Measurements from ENCODE around the gene SMIM35.

The SMIM35 gene

DNA sequence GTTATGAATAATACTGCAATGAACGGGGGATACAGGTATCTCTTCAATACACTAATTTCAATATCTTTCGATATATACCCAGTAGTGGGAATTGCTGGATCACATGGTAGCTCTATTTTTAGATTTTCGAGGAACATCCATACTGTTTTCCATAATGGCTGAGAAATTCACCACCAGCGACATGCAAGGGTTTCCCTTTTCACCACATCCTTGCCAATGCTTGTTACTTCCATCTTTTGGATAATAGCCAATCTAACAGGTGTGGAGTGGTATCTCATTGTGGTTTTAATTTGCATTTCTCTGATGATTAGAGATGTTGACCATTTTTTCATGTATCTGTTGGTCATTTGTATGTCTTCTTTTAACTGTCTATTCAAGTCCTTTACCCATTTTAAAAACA lies 94.6 kb downstream of the SMIM35 start:
- Histone ChIP-seq H3K27me3 (no peaks in the 10 kb centered on the region), H3K27ac (no peak overlapping the region), H3K4me1 (ENCODE audit: control insufficient read depth in 1 of 2, insufficient read depth in 1 of 2, low read depth in 1 of 2, low read length in 1 of 2) (peaks cover 17 to 18% of the 10 kb centered on the region in 2 experiments), H3K4me3 (ENCODE audit: low read depth in 1 of 2, low read length in 1 of 2) (no peak overlapping the region), H3K9me3 (no peaks in the 10 kb centered on the region), H3K36me3 (peaks cover 84% of the 10 kb centered on the region)
- TF ChIP-seq, protein P1, sequence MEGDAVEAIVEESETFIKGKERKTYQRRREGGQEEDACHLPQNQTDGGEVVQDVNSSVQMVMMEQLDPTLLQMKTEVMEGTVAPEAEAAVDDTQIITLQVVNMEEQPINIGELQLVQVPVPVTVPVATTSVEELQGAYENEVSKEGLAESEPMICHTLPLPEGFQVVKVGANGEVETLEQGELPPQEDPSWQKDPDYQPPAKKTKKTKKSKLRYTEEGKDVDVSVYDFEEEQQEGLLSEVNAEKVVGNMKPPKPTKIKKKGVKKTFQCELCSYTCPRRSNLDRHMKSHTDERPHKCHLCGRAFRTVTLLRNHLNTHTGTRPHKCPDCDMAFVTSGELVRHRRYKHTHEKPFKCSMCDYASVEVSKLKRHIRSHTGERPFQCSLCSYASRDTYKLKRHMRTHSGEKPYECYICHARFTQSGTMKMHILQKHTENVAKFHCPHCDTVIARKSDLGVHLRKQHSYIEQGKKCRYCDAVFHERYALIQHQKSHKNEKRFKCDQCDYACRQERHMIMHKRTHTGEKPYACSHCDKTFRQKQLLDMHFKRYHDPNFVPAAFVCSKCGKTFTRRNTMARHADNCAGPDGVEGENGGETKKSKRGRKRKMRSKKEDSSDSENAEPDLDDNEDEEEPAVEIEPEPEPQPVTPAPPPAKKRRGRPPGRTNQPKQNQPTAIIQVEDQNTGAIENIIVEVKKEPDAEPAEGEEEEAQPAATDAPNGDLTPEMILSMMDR (IDR thresholded peaks at IDR 0.05): no peak

DNA sequence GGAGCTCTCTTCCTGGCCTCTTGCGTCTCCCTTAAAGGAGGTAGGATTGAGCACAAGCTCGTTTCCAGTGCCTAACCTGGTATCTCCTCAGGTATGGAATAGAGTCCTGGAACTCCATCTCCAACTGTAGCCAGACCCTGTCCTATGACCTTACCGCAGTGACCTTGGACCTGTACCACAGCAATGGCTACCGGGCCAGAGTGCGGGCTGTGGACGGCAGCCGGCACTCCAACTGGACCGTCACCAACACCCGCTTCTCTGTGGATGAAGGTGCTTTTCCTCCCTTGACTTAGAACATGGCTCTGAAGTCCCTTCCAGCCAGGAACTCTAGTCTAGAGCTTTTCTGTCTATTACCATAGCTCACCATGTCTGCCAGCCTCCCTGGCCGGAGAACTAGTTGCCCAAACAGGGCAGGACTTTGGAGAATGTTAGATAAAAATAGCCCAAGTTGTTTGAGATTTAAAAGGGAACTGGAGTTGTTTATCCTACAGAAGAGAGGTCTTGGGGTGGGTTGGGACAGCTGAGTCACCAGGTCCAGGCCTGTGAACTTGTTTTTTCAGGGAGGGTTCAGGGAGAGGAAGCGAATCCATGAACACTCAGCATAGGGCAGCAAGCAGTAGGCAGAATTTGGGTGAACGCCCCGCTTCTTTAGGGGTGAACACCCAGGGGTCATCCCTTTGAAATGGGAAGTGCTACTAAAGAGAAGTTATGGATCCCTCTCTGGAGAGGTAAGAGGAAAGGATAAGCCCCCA lies 97.2 kb downstream of the SMIM35 start:
- Histone ChIP-seq H3K4me3 (ENCODE audit: low read depth in 1 of 2, low read length in 1 of 2) (no peak overlapping the region), H3K4me1 (ENCODE audit: control insufficient read depth in 1 of 2, insufficient read depth in 1 of 2, low read depth in 1 of 2, low read length in 1 of 2) (peaks cover 25 to 30% of the 10 kb centered on the region in 2 experiments), H3K27me3 (no peaks in the 10 kb centered on the region), H3K27ac (no peak overlapping the region), H3K36me3 (peaks cover 58% of the 10 kb centered on the region), H3K9me3 (no peaks in the 10 kb centered on the region)
- TF ChIP-seq, protein P1 (IDR thresholded peaks at IDR 0.05): no peak

DNA sequence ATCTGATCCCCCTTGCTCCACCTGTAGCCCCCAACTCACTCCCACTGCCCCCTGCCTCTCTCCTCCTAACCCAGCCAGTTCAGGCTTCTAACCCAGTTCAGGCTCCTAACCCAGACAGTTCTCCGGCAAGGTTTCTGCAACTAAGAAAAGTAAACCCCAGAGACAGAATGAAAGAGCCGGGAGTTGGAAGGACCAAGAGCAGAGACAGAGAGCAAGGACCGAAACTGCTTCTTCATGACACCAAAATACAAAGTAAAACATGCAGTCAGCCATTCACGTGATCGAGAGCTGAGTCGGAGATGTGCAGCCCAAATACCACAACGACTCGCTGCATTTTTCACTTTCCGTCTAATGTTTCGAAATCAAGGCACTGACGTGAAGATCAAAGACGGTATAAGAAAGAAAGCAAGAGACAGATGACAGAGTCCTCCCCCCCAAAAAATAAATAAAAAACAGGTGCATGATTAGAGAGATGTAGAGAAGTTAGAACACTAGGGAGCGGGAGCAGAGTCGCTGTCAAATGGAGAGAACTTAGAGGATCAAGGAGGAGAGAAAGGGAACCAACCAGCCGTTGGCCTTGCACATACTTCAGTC lies 99.7 kb downstream of the SMIM35 start:
- Histone ChIP-seq H3K27ac (peak overlapping the region; percentile 98), H3K4me3 (ENCODE audit: low read depth in 1 of 2, low read length in 1 of 2) (peak overlapping the region; percentile 82 to 97), H3K36me3 (peaks cover 38% of the 10 kb centered on the region), H3K4me1 (ENCODE audit: control insufficient read depth in 1 of 2, insufficient read depth in 1 of 2, low read depth in 1 of 2, low read length in 1 of 2) (peaks cover 18 to 26% of the 10 kb centered on the region in 2 experiments), H3K27me3 (no peaks in the 10 kb centered on the region), H3K9me3 (no peaks in the 10 kb centered on the region)
- TF ChIP-seq, protein P1 (IDR thresholded peaks at IDR 0.05): no peak

DNA sequence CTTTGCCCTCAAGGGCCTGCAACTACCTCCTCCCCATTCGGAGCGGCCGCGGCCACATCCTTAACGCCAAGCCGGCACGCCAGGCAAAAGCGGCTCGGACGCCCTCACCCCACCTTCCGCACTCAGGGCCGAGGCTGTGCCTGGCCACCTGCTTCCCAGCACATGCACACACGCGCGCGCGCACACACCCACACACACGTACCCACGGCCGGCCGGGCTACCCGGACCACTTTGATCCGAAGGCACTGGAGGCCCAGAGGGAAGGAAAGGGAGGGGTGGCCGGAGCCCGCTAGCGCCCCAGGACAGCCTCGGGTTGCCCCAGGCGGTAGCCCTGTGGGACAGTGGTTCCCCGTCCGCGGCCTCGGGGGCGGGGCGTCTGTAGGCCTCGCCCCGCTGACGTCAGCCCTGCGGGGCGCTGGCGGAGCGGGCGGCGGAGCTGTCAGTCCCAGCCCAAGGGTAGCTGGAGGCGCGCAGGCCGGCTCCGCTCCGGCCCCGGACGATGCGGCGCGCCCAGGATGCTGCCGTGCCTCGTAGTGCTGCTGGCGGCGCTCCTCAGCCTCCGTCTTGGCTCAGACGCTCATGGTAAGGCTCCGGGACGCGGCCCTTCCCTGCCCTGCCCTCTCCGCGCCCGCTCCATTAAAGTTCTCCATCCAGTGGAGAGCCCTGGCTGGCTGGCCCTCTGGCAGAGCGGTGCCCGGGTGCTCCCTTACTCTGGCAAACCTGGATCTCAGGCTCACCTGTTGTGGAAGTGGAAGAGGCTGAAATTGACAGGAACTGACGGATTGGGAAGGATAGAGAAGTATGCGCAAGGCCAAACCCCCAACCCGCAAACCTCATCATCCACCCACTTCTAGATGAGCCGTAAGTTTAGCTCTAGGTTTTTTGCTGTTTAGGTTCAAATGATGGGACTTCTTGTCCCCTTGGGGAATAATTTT lies 100.5 kb downstream of the SMIM35 start, which contains the start of gene IL10RA:
TSS of gene IL10RA (plus strand) at position 442 of the 935 bp plus-strand sequence. CDS start at position 516, 74 bp downstream.
- Histone ChIP-seq H3K4me3 (ENCODE audit: low read depth in 1 of 2, low read length in 1 of 2) (peak within 1 kb of the TSS; percentile 82 to 97), H3K9me3 (no peaks in the 10 kb centered on the region), H3K4me1 (ENCODE audit: control insufficient read depth in 1 of 2, insufficient read depth in 1 of 2, low read depth in 1 of 2, low read length in 1 of 2) (peaks cover 18 to 26% of the 10 kb centered on the region in 2 experiments), H3K36me3 (peaks cover 29% of the 10 kb centered on the region), H3K27me3 (no peaks in the 10 kb centered on the region), H3K27ac (peak within 1 kb of the TSS; percentile 98)
- TF ChIP-seq, protein P1 (IDR thresholded peaks at IDR 0.05): peak; percentile 75

DNA sequence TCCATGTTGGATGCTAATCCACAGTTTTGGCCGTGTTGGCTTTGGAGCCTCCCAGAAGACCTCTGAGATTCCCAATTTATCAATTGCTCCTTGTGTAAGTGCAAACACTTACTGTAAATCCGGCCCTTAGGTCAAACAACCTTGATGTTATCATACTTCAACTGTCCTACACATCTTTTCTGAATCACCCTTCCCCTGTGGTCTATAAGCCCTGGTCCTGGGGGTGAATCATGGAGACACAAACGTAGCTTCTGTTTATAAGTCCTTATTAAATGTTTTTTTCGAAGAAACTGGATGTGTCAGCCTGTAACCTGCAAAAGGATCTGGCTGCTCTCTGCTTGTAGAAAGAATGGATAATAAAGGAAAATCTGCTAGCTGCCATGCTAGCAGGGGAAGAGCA lies 102.3 kb downstream of the SMIM35 start:
- H3K4me1 ChIP-seq (ENCODE audit: control insufficient read depth in 1 of 2, insufficient read depth in 1 of 2, low read depth in 1 of 2, low read length in 1 of 2): peaks cover 35 to 42% of the 10 kb centered on the region in 2 experiments
- no peak overlapping the region for H3K4me3 ChIP-seq (ENCODE audit: low read depth in 1 of 2, low read length in 1 of 2)
- no peaks in the 10 kb centered on the region for H3K9me3 ChIP-seq
- peaks cover 13% of the 10 kb centered on the region for H3K36me3 ChIP-seq
- no peak overlapping the region for H3K27ac ChIP-seq
- no peaks in the 10 kb centered on the region for H3K27me3 ChIP-seq
- TF ChIP-seq, protein P1 (IDR thresholded peaks at IDR 0.05): no peak

Data from neutrophil (primary cell).